Measurements from ENCODE around the gene ZNF232.
"Not testable (repeated sequence)": the region's sequence is repeated elsewhere in the genome, so short reads cannot be mapped to it uniquely, and the experiment has no call there.

The ZNF232 gene

DNA sequence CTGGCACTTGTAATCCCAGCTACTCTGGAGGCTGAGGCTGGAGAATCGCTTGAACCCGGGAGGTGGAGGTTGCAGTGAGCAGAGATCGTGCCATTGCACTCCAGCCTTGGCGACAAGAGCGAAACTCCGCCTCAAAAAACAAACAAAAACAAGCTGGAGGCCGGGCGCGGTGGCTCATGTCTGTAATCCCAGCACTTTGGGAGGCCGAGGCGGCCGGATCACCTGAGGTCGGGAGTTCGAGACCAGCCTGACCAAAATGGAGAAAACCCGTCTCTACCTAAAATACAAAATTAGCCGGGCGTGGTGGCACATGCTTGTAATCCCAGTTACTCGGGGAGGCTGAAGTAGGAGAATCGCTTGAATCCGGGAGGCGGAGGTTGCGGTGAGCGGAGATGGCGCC lies 34.4 kb downstream of the ZNF232 start:
- peaks cover 0 to 12% of the 10 kb centered on the region in 2 experiments for H3K27me3 ChIP-seq (ENCODE audit: control insufficient read depth in 1 of 2, insufficient read depth in 1 of 2, low read length in 2 of 2)
- H2BK12ac ChIP-seq (ENCODE audit: low read length in 2 of 2); H3K23ac ChIP-seq (ENCODE audit: low read length in 2 of 2): not testable (repeated sequence)

DNA sequence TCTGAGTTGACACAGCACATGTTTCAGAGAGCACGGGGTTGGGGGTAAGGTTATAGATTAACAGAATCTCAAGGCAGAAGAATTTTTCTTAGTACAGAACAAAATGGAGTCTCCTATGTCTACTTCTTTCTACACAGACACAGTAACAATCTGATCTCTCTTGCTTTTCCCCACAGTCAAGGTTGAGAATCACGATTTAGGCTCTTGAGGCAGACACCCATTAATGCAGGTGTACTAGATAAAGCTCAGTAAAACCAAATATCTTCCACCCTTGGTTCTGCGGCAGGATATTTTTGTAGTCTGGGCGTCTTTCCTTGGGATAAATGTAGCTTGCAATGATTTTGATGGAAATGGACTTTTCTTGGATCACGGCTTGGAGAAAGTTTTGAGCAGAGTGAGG lies 36.2 kb downstream of the ZNF232 start:
- Histone ChIP-seq H3K27me3 (ENCODE audit: control insufficient read depth in 1 of 2, insufficient read depth in 1 of 2, low read length in 2 of 2) (peaks cover 0 to 20% of the 10 kb centered on the region in 2 experiments), H2BK5ac (ENCODE audit: low read depth, low read length, poor library complexity, severe bottlenecking) (peak overlapping the region; percentile 5), H3K27ac (ENCODE audit: low read length, poor library complexity, severe bottlenecking) (peak overlapping the region; percentile 64)
- H3K79me1 ChIP-seq (replicated peaks; ENCODE audit: low read length, poor library complexity, severe bottlenecking); H4K91ac ChIP-seq (ENCODE audit: low read length); H2BK120ac ChIP-seq (ENCODE audit: low read depth, low read length); H2AK5ac ChIP-seq (ENCODE audit: low read length, severe bottlenecking); H2BK12ac ChIP-seq (ENCODE audit: low read length in 2 of 2); DNase-seq; H3K4me3 ChIP-seq (ENCODE audit: insufficient read depth in 1 of 2, low read depth in 1 of 2, low read length in 2 of 2); H3K9me3 ChIP-seq (ENCODE audit: control insufficient read depth, low read length); H3K18ac ChIP-seq (ENCODE audit: low read depth in 1 of 2, low read length in 2 of 2); H3K4me2 ChIP-seq (ENCODE audit: low read length, poor library complexity, severe bottlenecking); H3K4ac ChIP-seq (ENCODE audit: low read depth in 1 of 2, low read length in 2 of 2); H2AFZ ChIP-seq (ENCODE audit: low read depth, low read length); H3K36me3 ChIP-seq (ENCODE audit: control insufficient read depth in 1 of 2, insufficient read depth in 2 of 2, low read depth in 1 of 2, low read length in 2 of 2); H3K23ac ChIP-seq (ENCODE audit: low read length in 2 of 2); H3K14ac ChIP-seq (ENCODE audit: low read length in 2 of 2); H2BK15ac ChIP-seq (ENCODE audit: low read depth, poor library complexity, severe bottlenecking); H3K9ac ChIP-seq (ENCODE audit: low read length); H4K8ac ChIP-seq (ENCODE audit: low read length); H3K4me1 ChIP-seq (ENCODE audit: control insufficient read depth, insufficient read depth, low read depth, low read length): not testable (repeated sequence)
- 76% methylated on average over 4 of the region's 5 CpGs for WGBS

More for the DNA sequence above, 34.4 kb downstream of the ZNF232 start:
- not testable (repeated sequence) for H4K91ac ChIP-seq (ENCODE audit: low read length); H4K8ac ChIP-seq (ENCODE audit: low read length); H3K4me2 ChIP-seq (ENCODE audit: low read length, poor library complexity, severe bottlenecking); H2AFZ ChIP-seq (ENCODE audit: low read depth, low read length); H3K4ac ChIP-seq (ENCODE audit: low read depth in 1 of 2, low read length in 2 of 2); H2BK15ac ChIP-seq (ENCODE audit: low read depth, poor library complexity, severe bottlenecking); H3K36me3 ChIP-seq (ENCODE audit: control insufficient read depth in 1 of 2, insufficient read depth in 2 of 2, low read depth in 1 of 2, low read length in 2 of 2); H2BK120ac ChIP-seq (ENCODE audit: low read depth, low read length); H3K9me3 ChIP-seq (ENCODE audit: control insufficient read depth, low read length); H2BK5ac ChIP-seq (ENCODE audit: low read depth, low read length, poor library complexity, severe bottlenecking); H3K18ac ChIP-seq (ENCODE audit: low read depth in 1 of 2, low read length in 2 of 2); H3K27ac ChIP-seq (ENCODE audit: low read length, poor library complexity, severe bottlenecking); H3K79me1 ChIP-seq (replicated peaks; ENCODE audit: low read length, poor library complexity, severe bottlenecking); H3K14ac ChIP-seq (ENCODE audit: low read length in 2 of 2); H3K9ac ChIP-seq (ENCODE audit: low read length); DNase-seq; H3K4me1 ChIP-seq (ENCODE audit: control insufficient read depth, insufficient read depth, low read depth, low read length); H2AK5ac ChIP-seq (ENCODE audit: low read length, severe bottlenecking)
- WGBS: 97% methylated on average over 22 of the region's 24 CpGs
- H3K4me3 ChIP-seq (ENCODE audit: insufficient read depth in 1 of 2, low read depth in 1 of 2, low read length in 2 of 2): peak overlapping the region in 1 of 2 experiments; percentile 93

DNA sequence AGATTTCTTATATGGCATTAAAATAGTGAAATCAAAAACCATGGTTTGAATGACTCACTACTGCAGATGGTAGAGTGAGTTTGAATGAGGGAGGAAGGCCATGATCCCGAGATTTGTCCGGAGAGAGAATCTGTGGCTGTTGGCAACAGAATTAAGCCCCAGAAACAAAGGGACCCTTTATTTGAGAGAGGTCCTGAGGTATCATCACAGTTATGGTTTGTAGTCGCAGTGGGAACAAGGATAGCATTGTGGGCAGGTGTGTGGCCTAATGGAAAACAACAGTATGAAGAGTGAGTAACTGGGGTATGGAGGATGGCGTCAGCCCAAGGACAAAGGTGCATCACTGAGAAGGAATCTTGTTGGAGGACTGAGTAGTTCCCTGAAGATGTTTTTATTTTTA lies 42.0 kb downstream of the ZNF232 start:
- Histone ChIP-seq H3K4me1 (ENCODE audit: control insufficient read depth, insufficient read depth, low read depth, low read length) (no peaks in the 10 kb centered on the region), H2AFZ (ENCODE audit: low read depth, low read length) (no peak overlapping the region), H3K4me2 (ENCODE audit: low read length, poor library complexity, severe bottlenecking) (no peak overlapping the region), H4K8ac (ENCODE audit: low read length) (no peak overlapping the region), H3K4me3 (ENCODE audit: insufficient read depth in 1 of 2, low read depth in 1 of 2, low read length in 2 of 2) (no peak overlapping the region), H2BK120ac (ENCODE audit: low read depth, low read length) (no peak overlapping the region), H3K79me1 (replicated peaks; ENCODE audit: low read length, poor library complexity, severe bottlenecking) (no peaks in the 10 kb centered on the region), H2AK5ac (ENCODE audit: low read length, severe bottlenecking) (no peak overlapping the region), H3K18ac (ENCODE audit: low read depth in 1 of 2, low read length in 2 of 2) (no peak overlapping the region), H3K36me3 (ENCODE audit: control insufficient read depth in 1 of 2, insufficient read depth in 2 of 2, low read depth in 1 of 2, low read length in 2 of 2) (no peaks in the 10 kb centered on the region), H2BK15ac (ENCODE audit: low read depth, poor library complexity, severe bottlenecking) (no peak overlapping the region), H3K27ac (ENCODE audit: low read length, poor library complexity, severe bottlenecking) (no peak overlapping the region), H4K91ac (ENCODE audit: low read length) (no peak overlapping the region), H3K9me3 (ENCODE audit: control insufficient read depth, low read length) (no peaks in the 10 kb centered on the region), H2BK12ac (ENCODE audit: low read length in 2 of 2) (no peak overlapping the region), H3K14ac (ENCODE audit: low read length in 2 of 2) (no peak overlapping the region), H3K4ac (ENCODE audit: low read depth in 1 of 2, low read length in 2 of 2) (no peak overlapping the region), H3K9ac (ENCODE audit: low read length) (no peak overlapping the region), H2BK5ac (ENCODE audit: low read depth, low read length, poor library complexity, severe bottlenecking) (no peak overlapping the region), H3K23ac (ENCODE audit: low read length in 2 of 2) (no peak overlapping the region), H3K27me3 (ENCODE audit: control insufficient read depth in 1 of 2, insufficient read depth in 1 of 2, low read length in 2 of 2) (peaks cover 5 to 16% of the 10 kb centered on the region in 2 experiments)
- no peak for DNase-seq
- 88% methylated on average over 4 of the region's 4 CpGs for WGBS

DNA sequence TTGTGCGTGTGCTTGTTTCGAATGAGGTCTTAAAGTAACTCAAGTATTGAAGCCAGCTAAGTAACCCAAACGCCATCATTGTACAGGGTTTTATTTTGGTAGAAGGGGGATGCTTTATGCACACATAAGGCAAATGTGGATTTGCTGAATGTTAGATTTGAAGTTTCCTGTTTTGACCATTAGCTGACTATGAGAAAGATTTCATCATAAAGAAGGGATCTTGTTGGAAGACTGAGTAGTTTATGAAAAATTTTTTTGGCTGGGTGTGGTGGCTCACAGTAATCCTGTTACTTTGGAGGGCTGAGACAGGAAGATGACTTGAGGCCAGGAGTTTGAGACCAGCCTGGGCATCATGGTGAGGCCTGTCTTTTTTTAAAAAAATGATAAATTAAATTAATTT lies 43.4 kb downstream of the ZNF232 start:
- Histone ChIP-seq H2AK5ac (ENCODE audit: low read length, severe bottlenecking) (no peak overlapping the region), H3K27me3 (ENCODE audit: control insufficient read depth in 1 of 2, insufficient read depth in 1 of 2, low read length in 2 of 2) (peaks cover 5 to 10% of the 10 kb centered on the region in 2 experiments), H2BK15ac (ENCODE audit: low read depth, poor library complexity, severe bottlenecking) (no peak overlapping the region), H4K91ac (ENCODE audit: low read length) (no peak overlapping the region), H3K23ac (ENCODE audit: low read length in 2 of 2) (no peak overlapping the region), H3K4me2 (ENCODE audit: low read length, poor library complexity, severe bottlenecking) (no peak overlapping the region), H4K8ac (ENCODE audit: low read length) (no peak overlapping the region), H2BK5ac (ENCODE audit: low read depth, low read length, poor library complexity, severe bottlenecking) (no peak overlapping the region), H3K4me3 (ENCODE audit: insufficient read depth in 1 of 2, low read depth in 1 of 2, low read length in 2 of 2) (no peak overlapping the region), H3K9ac (ENCODE audit: low read length) (no peak overlapping the region), H3K18ac (ENCODE audit: low read depth in 1 of 2, low read length in 2 of 2) (no peak overlapping the region), H2BK120ac (ENCODE audit: low read depth, low read length) (no peak overlapping the region), H3K14ac (ENCODE audit: low read length in 2 of 2) (no peak overlapping the region), H2AFZ (ENCODE audit: low read depth, low read length) (no peak overlapping the region), H3K9me3 (ENCODE audit: control insufficient read depth, low read length) (no peaks in the 10 kb centered on the region), H3K4ac (ENCODE audit: low read depth in 1 of 2, low read length in 2 of 2) (no peak overlapping the region), H3K4me1 (ENCODE audit: control insufficient read depth, insufficient read depth, low read depth, low read length) (no peaks in the 10 kb centered on the region), H3K36me3 (ENCODE audit: control insufficient read depth in 1 of 2, insufficient read depth in 2 of 2, low read depth in 1 of 2, low read length in 2 of 2) (no peaks in the 10 kb centered on the region), H2BK12ac (ENCODE audit: low read length in 2 of 2) (no peak overlapping the region), H3K27ac (ENCODE audit: low read length, poor library complexity, severe bottlenecking) (no peak overlapping the region), H3K79me1 (replicated peaks; ENCODE audit: low read length, poor library complexity, severe bottlenecking) (no peaks in the 10 kb centered on the region)
- no peak for DNase-seq
- WGBS: 96% methylated on average over 3 of the region's 3 CpGs

All from mesenchymal stem cell (in vitro differentiated cells and primary cell).